Measurements from ENCODE around the gene CKS1B. TPM values are rescaled to one million over a fixed set of nuclear protein-coding genes. Genes with fewer than 3 reads are reported as not detected.

CKS1B gene
- total RNA-seq, 1 donor from 2014 or later = 31.7 TPM

DNA sequence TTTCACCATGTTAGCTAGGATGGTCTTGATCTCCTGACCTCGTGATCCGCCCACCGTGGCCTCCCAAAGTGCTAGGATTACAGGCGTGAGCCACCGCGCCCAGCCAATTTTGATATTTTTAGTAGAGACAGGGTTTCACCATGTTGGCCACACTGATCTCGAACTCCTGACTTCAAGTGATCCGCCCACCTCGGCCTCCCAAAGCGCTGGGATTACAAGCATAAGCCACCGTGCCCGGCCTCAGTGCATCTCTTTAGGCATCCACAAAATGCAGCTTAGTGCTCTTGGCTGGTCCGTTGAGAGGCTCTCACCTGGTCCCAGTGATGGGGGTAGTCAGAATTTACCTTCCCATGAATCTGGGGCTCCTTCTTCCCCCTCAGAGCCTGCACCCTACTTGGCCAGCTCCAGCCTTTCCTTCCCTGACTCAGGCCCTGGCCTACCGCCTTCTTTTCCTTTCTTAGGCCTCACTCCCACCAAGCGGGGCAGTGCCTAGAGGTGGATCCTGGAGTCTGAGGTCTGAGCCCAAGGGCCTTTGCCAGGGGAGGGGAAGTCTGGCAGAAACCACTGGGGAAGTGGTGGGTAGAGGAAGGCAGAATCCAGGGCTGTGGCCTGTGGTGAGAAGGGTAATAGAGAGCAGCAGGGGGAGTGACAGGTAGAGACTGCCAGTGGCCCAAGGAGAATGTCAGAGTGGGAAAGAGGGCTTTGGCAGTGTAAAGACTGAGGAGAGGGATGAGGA, 22.7 kb downstream of the CKS1B start:
- intact Hi-C loops (cut with DNase I) = no loop called here
- DNase-seq (ENCODE audit: low spot score) = no peak

DNA sequence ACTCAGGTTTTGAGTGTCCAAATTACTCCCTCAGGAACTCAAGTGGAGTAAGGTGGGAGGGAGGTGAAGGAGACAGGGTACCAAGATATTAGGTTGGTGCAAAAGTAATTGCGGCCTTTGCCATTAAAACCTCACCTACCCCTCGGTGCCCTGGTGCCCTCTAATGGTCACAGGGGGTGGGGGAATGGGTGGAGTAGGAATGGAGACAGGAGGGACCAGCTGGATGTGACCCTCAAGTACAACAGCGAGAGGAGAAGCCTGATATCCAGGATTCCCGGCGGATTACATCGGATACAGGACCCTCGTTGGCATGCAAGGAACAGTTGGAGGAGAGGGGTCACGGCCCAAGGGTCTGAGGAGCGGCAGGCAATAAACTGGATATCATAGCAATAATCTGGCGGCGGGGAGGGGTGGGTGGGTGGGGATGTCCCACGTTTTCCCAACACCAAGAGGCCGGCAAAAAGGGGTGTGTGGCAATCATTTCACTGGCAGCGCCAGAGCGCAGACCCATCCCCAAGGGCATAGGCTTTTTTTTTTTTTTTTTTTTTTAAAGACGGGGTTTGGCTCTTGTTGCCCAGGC, 23.8 kb downstream of the CKS1B start:
- peak; percentile 55 for DNase-seq (ENCODE audit: low spot score)
- intact Hi-C loops (cut with DNase I) = no loop called here
- no peak for ATAC-seq

More for the DNA sequence above, 22.7 kb downstream of the CKS1B start:
- ATAC-seq = no peak

DNA sequence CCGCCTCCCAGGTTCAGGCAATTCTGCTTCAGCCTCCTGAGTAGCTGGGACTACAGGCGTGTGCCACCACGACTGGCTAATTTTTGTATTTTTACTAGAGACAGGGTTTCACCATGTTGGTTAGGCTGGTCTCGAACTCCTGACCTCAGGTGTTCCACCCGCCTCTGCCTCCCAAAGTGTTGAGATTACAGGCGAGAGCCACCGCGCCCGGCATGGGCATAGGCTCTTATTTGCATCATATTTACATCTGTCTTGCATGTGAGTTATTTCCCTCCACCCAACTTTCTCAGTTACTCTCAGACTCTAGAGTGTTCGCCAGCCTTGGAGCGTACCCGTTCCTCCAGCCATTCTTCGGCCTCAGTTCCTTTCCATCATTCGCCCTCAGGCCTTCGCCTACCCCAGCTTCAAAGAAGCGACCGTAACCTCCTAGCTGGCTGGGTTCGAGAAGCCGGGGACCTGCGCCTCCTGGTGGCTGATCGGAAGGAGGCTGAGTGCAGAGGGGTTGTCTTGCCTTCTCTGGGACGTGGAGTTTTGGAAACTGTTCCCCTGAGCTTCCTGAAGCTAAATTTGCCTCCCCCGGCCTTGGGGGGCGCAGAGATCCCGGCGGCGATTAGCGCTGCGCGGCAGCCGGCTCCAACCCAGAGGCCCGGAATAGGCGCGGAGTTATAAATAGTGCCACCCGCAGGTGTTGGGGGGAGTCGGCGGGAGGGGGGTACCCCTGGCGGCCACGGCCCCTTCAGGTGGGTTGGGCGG, 24.5 kb downstream of the CKS1B start:
- intact Hi-C loops (cut with DNase I) = no loop called here
- ATAC-seq (no peak), DNase-seq (ENCODE audit: low spot score) (peak; percentile 82)

DNA sequence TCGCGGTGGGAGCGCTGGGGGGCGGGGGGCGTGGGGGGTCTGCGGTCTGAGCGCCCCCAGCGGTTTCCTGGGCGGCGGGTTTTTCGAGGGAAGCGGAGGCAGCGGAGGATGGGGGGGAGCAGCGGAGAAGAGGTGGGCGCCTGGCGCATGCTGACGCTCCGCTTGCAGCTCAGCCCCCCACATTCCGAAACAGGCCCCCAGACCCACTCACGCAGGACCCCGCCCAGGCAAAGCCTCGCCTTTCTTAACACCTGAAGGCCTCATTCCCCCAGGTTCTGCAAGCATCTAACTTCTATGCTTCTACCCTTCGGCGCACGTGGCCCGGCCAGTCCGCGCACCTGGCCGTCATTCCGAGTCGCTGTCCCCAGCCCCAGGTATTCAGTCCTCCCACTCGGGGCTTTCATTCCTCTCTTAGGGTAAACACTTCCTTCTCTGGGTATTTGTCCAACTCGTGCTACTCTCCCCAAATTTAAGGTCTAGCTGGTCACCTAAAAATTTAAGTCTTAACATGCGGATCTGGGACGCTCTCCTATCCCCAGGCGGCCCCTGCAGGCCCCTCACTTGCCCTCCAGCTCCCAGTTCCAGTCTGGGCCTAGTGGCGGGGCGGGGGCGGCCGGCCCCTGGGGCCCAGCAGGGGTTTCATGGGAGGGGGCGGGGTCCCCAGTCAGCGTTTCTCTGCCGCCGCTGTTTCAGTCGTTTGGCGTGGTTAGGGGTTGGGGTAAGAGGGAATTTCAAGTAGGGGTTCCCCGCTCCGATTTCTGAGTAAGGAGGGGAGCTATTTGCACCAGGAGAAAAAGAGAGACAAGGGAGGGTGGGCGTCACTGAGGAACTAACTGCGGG, 25.3 kb downstream of the CKS1B start:
- intact Hi-C loops (cut with DNase I) = no loop called here
- peak; percentile 71 for DNase-seq (ENCODE audit: low spot score)

DNA sequence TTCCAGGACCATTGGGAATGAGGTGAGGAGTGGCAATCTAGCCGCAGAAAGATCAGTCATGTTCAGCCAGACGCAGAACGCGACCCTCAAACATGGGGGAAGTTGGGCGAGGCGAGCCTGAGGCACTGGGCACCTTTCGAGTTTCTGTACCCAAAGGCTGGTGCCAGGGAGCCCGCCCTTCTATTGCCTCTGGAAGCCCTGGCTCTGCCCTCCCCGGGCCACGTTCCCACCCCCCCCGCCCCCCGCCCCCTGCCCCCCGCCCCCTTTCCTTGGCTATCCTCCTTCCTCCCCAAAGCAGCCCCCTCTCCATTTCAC, 25.9 kb downstream of the CKS1B start:
- peak; percentile 69 for DNase-seq (ENCODE audit: low spot score)
- intact Hi-C loops (cut with DNase I) = no loop called here
- no peak for ATAC-seq

More for the DNA sequence above, 25.3 kb downstream of the CKS1B start:
- no peak for ATAC-seq

DNA sequence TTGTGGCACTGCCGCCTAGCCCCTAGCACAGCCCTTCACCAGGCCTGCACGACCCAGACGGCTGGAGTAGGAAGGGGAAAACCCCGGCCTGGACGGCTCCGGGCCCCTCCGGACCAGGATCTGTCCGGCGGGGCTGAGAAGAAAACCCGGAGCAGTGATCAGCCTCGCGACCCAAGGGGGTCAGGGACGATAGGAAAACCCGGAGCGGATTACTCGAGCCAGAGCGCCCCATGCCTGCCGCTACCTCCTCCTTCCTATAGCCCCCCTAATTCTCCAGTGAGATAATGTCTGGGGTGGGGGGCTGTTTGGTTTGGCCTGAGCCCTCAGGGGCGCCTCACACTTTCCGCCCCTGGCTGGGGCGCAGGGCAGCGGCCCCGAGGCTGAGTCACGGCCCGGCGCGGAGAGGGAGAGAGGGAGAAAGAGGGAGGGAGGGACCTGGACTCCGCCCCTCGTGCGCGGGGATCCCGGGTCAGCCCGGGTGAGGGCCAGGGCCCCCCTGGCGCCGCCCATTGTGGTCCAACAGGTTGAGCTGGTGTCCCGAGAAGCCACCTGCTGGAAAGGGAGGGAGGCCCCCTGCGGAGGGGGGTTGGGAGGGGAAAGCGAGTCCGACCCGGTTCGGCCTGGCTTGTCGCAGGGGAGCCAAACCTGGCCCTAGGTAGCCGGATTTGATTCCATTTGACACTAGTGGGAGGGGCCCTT, 26.4 kb downstream of the CKS1B start:
- intact Hi-C loops (cut with DNase I) = no loop called here
- DNase-seq (ENCODE audit: low spot score) = peak; percentile 91
- peak; percentile 68 for ATAC-seq

DNA sequence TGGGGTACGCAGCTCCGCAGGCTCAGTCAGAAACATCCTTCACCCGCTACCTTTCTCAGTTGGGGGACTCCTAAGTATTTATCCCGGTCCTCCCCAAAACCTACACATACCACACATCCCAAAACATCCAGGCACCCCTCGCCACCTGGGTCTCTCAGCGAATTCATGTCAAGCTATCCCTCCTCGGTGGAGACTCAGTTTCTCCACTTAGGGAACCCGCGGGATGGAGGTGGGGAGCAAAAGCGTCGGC, 26.9 kb downstream of the CKS1B start:
- intact Hi-C loops (cut with DNase I) = no loop called here
- DNase-seq (ENCODE audit: low spot score) = no peak
- no peak for ATAC-seq

DNA sequence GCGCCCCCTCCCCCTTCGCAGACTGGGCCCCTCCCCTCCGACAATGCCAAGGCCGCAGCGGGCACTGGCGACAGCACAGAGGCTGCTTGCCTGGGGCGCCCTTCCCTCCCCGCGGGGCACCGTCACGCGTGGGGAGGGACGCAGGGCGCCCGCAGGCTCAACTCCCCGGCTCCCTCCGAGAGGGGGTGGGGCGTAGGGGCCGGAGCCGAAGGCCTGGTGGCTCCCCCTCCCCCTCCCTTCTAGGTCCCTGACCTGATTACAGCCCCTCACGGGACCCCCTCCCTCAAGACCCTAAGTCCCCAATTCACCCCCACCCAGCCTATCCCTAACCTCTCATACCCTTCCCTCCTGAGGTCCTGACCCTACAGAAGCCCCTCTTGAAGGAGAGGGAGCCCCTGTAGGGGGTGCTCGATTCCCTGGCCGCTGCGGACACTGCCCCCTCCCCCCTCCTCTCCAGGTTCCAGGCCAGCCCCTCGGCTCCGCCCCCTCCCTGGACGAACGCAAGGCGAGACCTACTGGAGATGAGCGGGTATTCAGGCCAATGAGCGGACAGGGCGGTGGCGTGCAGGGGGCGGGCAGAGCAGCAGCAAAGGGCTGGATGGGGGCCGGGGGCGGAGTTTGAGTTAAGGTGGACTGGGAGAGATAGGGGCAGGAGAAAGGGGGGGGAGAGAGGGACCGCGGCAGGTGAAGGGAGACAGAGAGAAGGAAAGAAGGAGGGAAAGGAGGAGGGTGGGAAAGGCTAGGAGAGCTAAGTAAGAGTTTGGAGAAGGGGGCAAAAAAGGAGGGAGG, 27.4 kb downstream of the CKS1B start:
- intact Hi-C loops (cut with DNase I) = no loop called here
- ATAC-seq = peak; percentile 91
- DNase-seq (ENCODE audit: low spot score) = peak; percentile 100

DNA sequence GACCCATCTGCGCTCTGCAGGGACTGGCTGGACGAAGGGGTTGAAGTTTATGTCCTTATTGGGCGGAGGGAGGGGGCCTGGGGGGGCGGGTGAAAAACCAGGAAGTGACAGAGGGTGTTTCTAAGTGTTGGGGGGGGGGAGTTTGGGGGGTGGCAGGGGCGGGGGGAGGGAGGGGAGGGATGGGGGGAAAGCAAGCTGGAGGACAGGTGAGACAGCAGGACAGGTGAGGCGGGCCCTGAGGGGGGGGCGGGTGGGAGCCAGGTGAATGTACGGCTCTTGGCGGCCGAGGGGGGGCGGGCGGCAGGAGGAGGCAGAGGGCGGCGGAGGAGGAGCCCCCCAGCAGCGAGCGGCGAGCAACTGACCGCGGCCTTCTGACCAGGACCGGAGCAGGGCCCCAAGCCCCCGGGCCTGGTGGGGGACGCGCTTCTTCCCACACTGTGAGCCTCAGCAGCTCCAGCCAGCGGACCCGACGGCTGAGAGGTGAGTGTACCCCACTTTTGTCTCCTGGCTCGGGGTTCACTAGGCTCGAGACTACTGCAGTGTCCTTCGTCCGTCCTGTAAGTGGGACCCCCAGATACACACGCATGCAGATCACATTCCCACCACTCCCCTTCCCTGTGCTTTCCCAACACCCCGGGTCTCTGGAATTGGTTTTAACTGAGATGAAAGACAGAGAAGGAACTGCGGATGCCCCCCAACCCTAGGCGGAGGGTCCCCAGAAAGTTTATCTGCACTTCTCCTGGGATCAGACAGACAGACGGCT, 28.2 kb downstream of the CKS1B start, which contains the start of gene ZBTB7B:
TSS of gene ZBTB7B (plus strand) at position 339 of the 763 bp plus-strand sequence. CDS start 11,859 bp downstream, outside the sequence.
- DNase-seq (ENCODE audit: low spot score) (no peak), ATAC-seq (peak; percentile 17)
- intact Hi-C loops (cut with DNase I) = no loop called here

DNA sequence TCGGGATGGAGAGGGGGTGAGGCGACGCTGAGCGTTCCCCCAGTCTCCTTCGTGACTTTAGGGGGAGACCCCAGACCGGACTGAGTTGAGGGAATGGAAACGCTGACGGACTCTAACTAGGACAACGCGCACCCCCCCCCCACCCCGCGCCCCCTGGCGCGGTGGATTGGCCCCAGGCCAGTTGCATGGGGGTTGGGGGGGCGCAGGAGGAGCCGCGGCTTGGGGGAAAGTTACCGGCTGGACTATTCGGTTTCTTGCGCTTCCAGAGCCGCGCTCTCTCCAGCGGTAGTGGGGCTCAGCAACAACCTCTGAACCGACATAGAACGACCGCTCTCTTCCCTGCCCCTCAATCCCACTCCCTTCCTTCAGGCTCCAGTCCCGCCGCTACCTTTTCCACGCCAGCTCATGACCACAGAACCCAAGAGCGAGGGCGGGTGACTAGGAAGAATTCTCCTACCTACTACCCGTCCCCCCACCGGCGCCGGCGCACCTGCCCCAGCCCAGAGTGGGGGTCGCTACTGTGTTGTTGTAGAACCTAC, 28.8 kb downstream of the CKS1B start:
- intact Hi-C loops (cut with DNase I) = no loop called here
- ATAC-seq = no peak
- DNase-seq (ENCODE audit: low spot score) = no peak

DNA sequence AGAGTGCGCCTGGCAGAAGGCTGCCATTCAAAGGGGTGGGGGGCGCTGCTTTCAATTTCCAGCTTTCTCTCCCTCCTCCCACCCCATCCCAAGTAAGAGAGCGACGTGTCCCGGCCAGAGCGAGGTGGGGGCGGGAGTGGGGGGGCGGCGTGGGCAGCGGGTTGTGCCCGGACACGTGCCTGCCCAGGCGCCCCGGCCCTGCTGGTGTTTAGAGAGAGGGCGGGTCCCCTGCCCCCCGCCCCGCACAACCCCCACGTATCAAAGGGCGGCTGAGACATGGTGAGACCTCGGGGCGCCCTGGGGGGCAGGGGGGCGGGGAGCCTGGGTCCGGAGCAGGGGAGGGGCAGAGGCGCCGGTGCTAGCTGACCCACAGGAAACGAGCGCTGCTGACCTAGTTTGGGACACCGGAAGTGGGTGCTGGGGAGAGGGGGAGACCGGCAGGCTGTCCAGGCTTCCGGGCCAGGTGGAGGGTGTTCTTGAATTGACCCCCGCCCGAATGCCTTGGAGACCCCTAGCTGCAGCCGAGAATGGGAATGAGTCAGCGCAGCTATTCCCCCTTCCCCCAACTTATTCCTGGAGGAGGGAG, 29.4 kb downstream of the CKS1B start:
- intact Hi-C loops (cut with DNase I) = no loop called here
- ATAC-seq (no peak), DNase-seq (ENCODE audit: low spot score) (peak; percentile 84)

DNA sequence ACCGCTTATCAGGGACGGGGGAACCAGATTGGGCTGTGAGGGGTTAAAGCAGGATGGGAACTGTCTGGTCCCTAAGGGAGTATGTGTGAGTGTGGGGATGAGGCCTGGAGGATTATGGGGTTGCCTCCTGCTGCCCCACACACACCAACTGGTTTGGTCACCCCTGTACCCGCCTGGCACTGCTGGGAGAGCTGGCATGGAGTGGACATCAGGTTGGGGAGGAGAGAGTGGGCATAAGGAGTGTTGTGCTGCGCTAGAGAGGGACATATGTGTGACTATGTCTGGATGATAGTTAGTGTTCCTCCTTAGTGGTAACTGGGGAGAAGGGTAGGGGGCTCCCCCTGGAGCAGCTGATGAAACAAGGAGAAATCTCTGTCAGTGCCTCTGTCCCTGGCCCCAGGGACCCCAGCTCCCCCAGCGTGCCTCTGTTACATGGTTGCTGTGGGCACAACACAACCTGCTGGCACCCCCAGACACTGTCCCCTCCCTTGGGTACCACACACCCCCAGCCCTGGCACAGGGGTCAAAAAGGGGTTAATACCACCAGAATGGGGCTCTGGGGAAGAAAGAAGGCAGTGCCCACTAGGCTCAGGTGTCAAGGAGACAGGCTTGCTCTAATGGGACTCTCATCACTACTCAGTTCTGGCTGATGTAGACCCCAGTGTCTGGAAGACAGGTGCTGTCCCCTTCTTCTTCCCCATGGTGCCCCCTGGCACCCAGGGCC, 30.0 kb downstream of the CKS1B start:
- intact Hi-C loops (cut with DNase I) = no loop called here
- ATAC-seq (no peak), DNase-seq (ENCODE audit: low spot score) (no peak)

DNA sequence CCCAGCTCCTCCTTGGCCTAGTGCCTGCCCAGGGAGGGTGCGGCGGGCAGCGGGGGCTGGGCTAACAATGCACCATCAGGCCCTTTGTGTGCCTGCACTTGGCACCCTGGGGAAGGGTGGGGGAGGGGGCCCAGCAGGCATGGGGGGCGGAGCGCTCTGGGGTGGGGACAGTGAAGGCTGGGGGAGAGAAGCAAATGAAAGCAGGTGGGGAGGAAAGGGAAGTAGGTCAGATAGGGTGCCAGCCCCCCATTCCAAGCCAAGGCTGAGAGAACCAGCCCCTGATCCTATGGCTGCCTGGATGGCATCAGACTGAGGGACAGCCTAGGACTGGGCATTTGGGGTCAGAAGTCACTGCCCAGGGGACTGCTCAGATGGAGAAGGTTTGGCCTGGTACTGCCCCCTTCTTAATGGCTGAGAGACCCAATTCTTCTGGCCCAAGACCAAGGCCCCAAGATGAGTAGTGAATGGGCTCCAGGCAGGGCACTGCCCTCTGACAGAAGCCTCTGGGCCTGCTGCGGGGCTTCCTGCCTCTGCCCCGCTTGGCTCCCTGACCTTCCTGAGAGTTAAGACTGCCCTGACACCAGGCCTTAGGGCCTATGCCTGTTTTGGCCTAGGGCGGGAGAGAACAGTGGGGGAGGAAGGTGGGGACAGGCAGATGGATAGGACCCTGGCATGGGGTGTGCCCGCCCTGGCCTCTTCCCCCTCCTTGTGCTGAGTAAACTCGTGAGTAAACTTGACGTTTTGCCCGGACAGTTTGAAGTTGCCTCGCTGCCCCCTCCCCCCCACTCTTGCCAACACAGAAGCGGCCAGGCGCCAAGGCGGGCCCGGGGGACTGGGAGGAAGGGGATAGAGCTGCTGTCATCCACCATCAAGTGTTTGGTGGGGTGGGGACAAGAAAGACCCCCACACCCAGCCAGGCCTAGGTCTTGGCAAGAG, 30.9 kb downstream of the CKS1B start:
- intact Hi-C loops (cut with DNase I) = no loop called here
- ATAC-seq (no peak), DNase-seq (ENCODE audit: low spot score) (no peak)

DNA sequence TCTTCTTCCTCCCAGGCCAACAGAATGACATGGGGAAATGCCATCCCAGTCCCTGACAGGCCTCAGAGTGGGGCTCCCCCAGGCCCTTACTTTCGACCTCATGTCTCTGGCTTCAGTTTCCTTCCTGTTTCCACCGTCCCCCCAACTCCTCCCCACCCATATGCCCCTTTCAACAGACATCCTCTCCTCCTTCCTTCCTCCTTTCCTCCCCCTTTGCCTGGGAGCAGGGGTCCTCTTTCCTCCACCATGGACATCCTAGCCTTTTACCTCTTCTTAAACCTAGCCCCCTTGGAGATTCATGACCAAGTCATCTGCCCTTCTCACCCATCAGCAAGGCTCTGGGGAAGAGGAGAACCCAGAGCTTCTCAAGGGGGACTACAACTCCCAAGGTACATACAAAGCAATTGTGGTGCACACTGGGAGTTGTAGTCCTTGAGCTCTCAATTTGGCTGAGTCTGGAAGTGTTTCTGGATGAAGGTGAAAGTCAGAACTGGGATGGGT, 32.2 kb downstream of the CKS1B start:
- intact Hi-C loops (cut with DNase I) = no loop called here
- ATAC-seq (no peak), DNase-seq (ENCODE audit: low spot score) (no peak)

DNA sequence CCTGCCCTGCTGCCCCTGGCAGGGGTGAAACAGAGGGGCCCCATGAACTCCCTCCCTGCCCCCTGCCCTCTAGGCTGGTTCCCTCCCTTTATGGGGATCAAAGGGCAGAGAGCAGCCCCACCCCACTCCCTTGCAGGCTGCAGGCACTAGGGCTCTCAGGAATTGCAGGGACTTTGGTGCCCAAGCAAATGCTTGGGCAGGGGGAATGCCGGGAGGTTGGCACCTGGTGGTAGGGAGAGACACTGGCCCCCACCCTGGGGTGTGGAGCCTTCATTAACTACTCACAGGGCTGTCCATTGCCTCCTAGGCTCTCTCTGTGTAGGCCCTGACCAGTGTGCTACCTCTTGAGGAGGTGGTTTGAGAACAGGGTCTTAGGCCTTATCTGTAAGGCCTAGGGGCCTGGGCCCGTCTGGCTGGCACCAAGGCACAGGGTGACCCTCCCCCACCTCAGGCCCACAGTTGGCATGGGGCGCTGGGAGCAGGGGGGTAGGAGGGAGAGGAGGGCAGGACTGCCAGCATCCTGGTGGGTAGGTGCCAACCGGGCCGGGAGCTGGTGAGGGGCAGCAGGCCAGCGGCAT, 32.9 kb downstream of the CKS1B start:
- intact Hi-C loops (cut with DNase I) = no loop called here
- no peak for DNase-seq (ENCODE audit: low spot score)
- ATAC-seq = no peak
